K562 (cell line): ENCODE data around the gene OR6S1. TPM values are rescaled to one million over a fixed set of nuclear protein-coding genes. Genes with fewer than 3 reads are reported as not detected.

Experiments used
- ATAC-seq: fragments of 200-7000 bp; cut with Tn5 transposase; 3 replicates; pipeline ENCODE4 v1.9.1; 2020; ENCODE audit warnings: moderate library complexity
- BruUV-seq: library from RNA; stranded (reverse); fragments of 400-500 nt; replicated peaks from 2 replicates; lab custom pipeline; 2021; lab: Mats Ljungman, UMichigan
- CTCF ChIA-PET: fragments of 300-600 bp; formaldehyde crosslinking; extraction: SDS; loops from one replicate; lab custom pipeline; 2021; ENCODE audit warnings: low intra/inter-chr PET ratio; lab: Yijun Ruan, JAX
- POLR2A ChIA-PET: fragments of 300-600, 350-650 bp; sonication (Branson Sonifier 250); formaldehyde crosslinking; extraction: SDS; loops from one replicate; lab custom pipeline; 2021; ENCODE audit warnings: antibody characterized with exemption, inconsistent platforms; lab: Yijun Ruan, JAX
- DNase-seq, 4 experiments: peaks; one replicate each; pipeline versions ENCODE4 v3.0.0 to v3.0.0-alpha.2; 2011 to 2018; ENCODE audit warnings: low spot score in 3 of 4, mixed read lengths in 3 of 4; ENCODE audit errors: extremely low read depth in 1 of 4
- FAIRE-seq: peaks from 2 replicates; lab custom pipeline; 2011; peaks lifted over from hg19 to GRCh38; lab: Jason Lieb, UNC
- H2AFZ ChIP-seq: 2 replicates; pipeline ENCODE4 v1.6.0; 2011; ENCODE audit warnings: low read depth, low read length, control low read depth, inconsistent platforms
- H3K27ac ChIP-seq: fragments of 200-600 bp; 3 replicates; pipeline ENCODE4 v1.8.0; 2011; ENCODE audit warnings: low read depth, mild to moderate bottlenecking, control low read depth, inconsistent platforms, low read length, moderate library complexity, mixed read lengths; ENCODE audit errors: extremely low read depth
- H3K27me3 ChIP-seq, 2 experiments: fragments of 300-600 bp in 1 of 2; 2 replicates in 1 of 2; 3 replicates in 1 of 2; pipeline versions ENCODE4 v1.6.0 to v1.8.0; 2011; ENCODE audit warnings: inconsistent platforms in 2 of 2, low read length in 2 of 2, mild to moderate bottlenecking in 1 of 2, mixed read lengths in 1 of 2, moderate library complexity in 1 of 2; ENCODE audit not compliant: control insufficient read depth in 2 of 2, insufficient read depth in 2 of 2
- H3K36me3 ChIP-seq: fragments of 300-600 bp; 3 replicates; pipeline ENCODE4 v1.8.0; 2011; ENCODE audit warnings: mild to moderate bottlenecking, low read length, inconsistent platforms; ENCODE audit not compliant: control insufficient read depth, insufficient read depth
- H3K4me1 ChIP-seq, 2 experiments: fragments of 200-600 bp in 1 of 2; replicated peaks in 1 of 2; 2 replicates in 1 of 2; 3 replicates in 1 of 2; pipeline versions ENCODE4 v1.5.1 to v1.8.0; 2011; ENCODE audit warnings: inconsistent platforms in 2 of 2, low read length in 2 of 2, mild to moderate bottlenecking in 1 of 2, mixed read lengths in 1 of 2, moderate library complexity in 1 of 2; ENCODE audit not compliant: control insufficient read depth in 2 of 2, insufficient read depth in 2 of 2
- H3K4me2 ChIP-seq: 2 replicates; pipeline ENCODE4 v1.6.1; 2011; ENCODE audit warnings: low read length, control low read depth, inconsistent platforms, mixed read lengths; ENCODE audit not compliant: insufficient read depth
- H3K4me3 ChIP-seq: fragments of 200-600 bp; sonication (generic), shearing (Covaris generic); 2 replicates; pipeline ENCODE4 v1.5.1; 2016; ENCODE audit warnings: control low read depth, inconsistent platforms
- H3K79me2 ChIP-seq: fragments of 200-600 bp; 3 replicates; pipeline ENCODE4 v1.8.0; 2011; ENCODE audit warnings: low read length, inconsistent platforms; ENCODE audit not compliant: control insufficient read depth, insufficient read depth
- H3K9ac ChIP-seq, 2 experiments: 2 replicates each; pipeline versions ENCODE4 v1.6.0 to v1.6.1; 2011; ENCODE audit warnings: low read depth in 2 of 2, low read length in 2 of 2, control low read depth in 1 of 2, inconsistent platforms in 1 of 2, mild to moderate bottlenecking in 1 of 2, mixed read lengths in 1 of 2; ENCODE audit not compliant: insufficient read depth in 1 of 2
- H3K9me1 ChIP-seq: one replicate; pipeline ENCODE4 v1.6.0; 2011; ENCODE audit warnings: inconsistent platforms, mild to moderate bottlenecking, low read length, moderate library complexity; ENCODE audit not compliant: control insufficient read depth, insufficient read depth
- H3K9me3 ChIP-seq: replicated peaks from 2 replicates; pipeline ENCODE4 v1.5.1; 2011; ENCODE audit warnings: low read depth, low read length, inconsistent platforms; ENCODE audit not compliant: control insufficient read depth, insufficient read depth
- H4K20me1 ChIP-seq: replicated peaks from 2 replicates; pipeline ENCODE4 v1.6.1; 2011; ENCODE audit warnings: low read length, inconsistent platforms, mixed read lengths; ENCODE audit not compliant: control insufficient read depth, insufficient read depth
- BRF2 ChIP-seq: IDR thresholded peaks from 3 replicates; pipeline ENCODE4 v1.6.1; 2011; ENCODE audit warnings: borderline replicate concordance, mild to moderate bottlenecking; ENCODE audit not compliant: insufficient read length, insufficient read depth
- CXXC5 ChIP-seq: fragments of 250-450 bp; sonication (Bioruptor Pico); IDR thresholded peaks from 2 replicates; pipeline ENCODE4 v1.8.0; 2022; ENCODE audit warnings: inconsistent platforms, mild to moderate bottlenecking, moderate library complexity
- ESRRA ChIP-seq: fragments of 450-650 bp; IDR thresholded peaks from 2 replicates; pipeline ENCODE4 v1.6.1; 2014; ENCODE audit warnings: low read depth, mild to moderate bottlenecking, moderate library complexity, borderline replicate concordance
- GABPB1 ChIP-seq: sonication (generic); formaldehyde crosslinking; IDR thresholded peaks from 2 replicates; pipeline ENCODE4 v1.8.0; 2022; ENCODE audit warnings: mild to moderate bottlenecking, missing genetic modification reagents
- GTF3C2 ChIP-seq: IDR thresholded peaks from 3 replicates; pipeline ENCODE4 v1.6.1; 2011; ENCODE audit warnings: borderline replicate concordance, mild to moderate bottlenecking, moderate library complexity; ENCODE audit not compliant: insufficient read length; ENCODE audit errors: extremely low read depth
- HDGF ChIP-seq: fragments of 450-650 bp; IDR thresholded peaks from 2 replicates; pipeline ENCODE4 v1.6.1; 2016
- HMBOX1 ChIP-seq: sonication (generic); IDR thresholded peaks from 2 replicates; pipeline ENCODE4 v1.6.1; 2016
- SIN3B ChIP-seq: fragments of 450-650 bp; IDR thresholded peaks from 2 replicates; pipeline ENCODE4 v1.6.1; 2017; ENCODE audit warnings: low read depth, mild to moderate bottlenecking, moderate library complexity
- SPI1 ChIP-seq: IDR thresholded peaks from 2 replicates; pipeline ENCODE4 v1.6.1; 2011; ENCODE audit warnings: low read depth, low read length, control low read depth, borderline replicate concordance
- SREBF1 ChIP-seq: fragments of 150-350 bp; IDR thresholded peaks from 2 replicates; pipeline ENCODE4 v1.6.1; 2014; ENCODE audit warnings: antibody characterized with exemption, low read depth, low read length, borderline replicate concordance
- TRIM28 ChIP-seq: fragments of 450-650 bp; IDR thresholded peaks from 2 replicates; pipeline ENCODE4 v1.6.1; 2017
- ZNF197 ChIP-seq: fragments of 200-800 bp; sonication (Bioruptor generic); IDR thresholded peaks from 2 replicates; pipeline ENCODE4 v1.6.1; 2016; ENCODE audit warnings: low read depth, missing genetic modification characterization, missing compliant biosample characterization
- ZNF583 ChIP-seq: fragments of 250-450 bp; sonication (Bioruptor Pico); IDR thresholded peaks from 2 replicates; pipeline ENCODE4 v1.4.0; 2020
- WGBS: fragments of 100-300 bp; shearing (Covaris generic); methylation state at CpG from one replicate; pipeline ENCODE4 v1.1.6; 2016; ENCODE audit warnings: low coverage, mixed read lengths; ENCODE audit not compliant: insufficient coverage; ENCODE audit errors: missing lambda C conversion rate; 5-methylcytosine and 5-hydroxymethylcytosine counted together
- in situ Hi-C: fragments of 300-500 bp; cut with MboI; formaldehyde crosslinking; loops from 4 replicates; pipeline ENCODE4 v1.15.0; 2018; ENCODE audit warnings: inconsistent platforms, mixed read lengths
- intact Hi-C: fragments of 100-400 bp; cut with micrococcal nuclease; formaldehyde crosslinking; loops from 2 replicates; pipeline ENCODE4 v1.14.2; 2022
- polyA plus RNA-seq, 8 experiments: library from polyadenylated mRNA; depleted of rRNA in 4 of 8; stranded (reverse) in 5 of 8; unstranded in 3 of 8; fragments of >200 nt; fragmentation: Nextera tagmentation in 2 of 8; fragmentation: Illumina TruSeq in 1 of 8; extraction: Ambion mirVana in 2 of 8; extraction: Trizol in 1 of 8; gene quantifications; 2 replicates each; pipeline versions ENCODE4 v1.2.1 to v1.2.3, GENCODE V29; 2011 to 2014; ENCODE audit warnings: inconsistent platforms in 1 of 8, missing spikeins in 1 of 8
- total RNA-seq, 7 experiments: library from RNA; depleted of rRNA in 6 of 7; stranded (reverse); fragments of >200 nt in 6 of 7; fragmentation: Illumina TruSeq in 2 of 7; extraction: Trizol in 2 of 7; gene quantifications; 2 replicates each; pipeline versions ENCODE4 v1.2.1 to v1.2.3, GENCODE V29; 2011 to 2021; ENCODE audit warnings: low replicate concordance in 1 of 7

OR6S1 gene
- total and polyA plus RNA-seq, 9 of the 15 experiments (the other 6 are each of a cell fraction or from before 2014, with no cell fraction given) = not detected

GRCh38 chr14:20623798-20624197 is 17.7 kb downstream of the OR6S1 start (continued):
- TF ChIP-seq SPI1 (peak; percentile 35; the same call in 1 of the 2 replicates), TRIM28 (no peak), ZNF197 (CRISPR knock-in tag) (no peak), HMBOX1 (0 out of 2 replicates have a peak, but pooled peaks have one; percentile 25), ZNF583 (no peak), CXXC5 (0 out of 2 replicates have a peak, but pooled peaks have one; percentile 6), GTF3C2 (peak; percentile 24)

- in situ Hi-C loops = no loop called here
- POLR2A ChIA-PET = no interaction called here
- FAIRE-seq (no peak), DNase-seq (no peak), ATAC-seq (no peak)
- BruUV-seq = no TSS peak
- intact Hi-C loops = no loop called here
- 86% methylated on average over 12 of the region's 29 CpGs for WGBS
- Histone ChIP-seq H4K20me1 (0 out of 2 replicates have a peak, but pooled peaks cover 9% of the 10 kb centered on the region), H3K4me2 (no peak overlapping the region), H3K79me2 (no peaks in the 10 kb centered on the region), H3K4me3 (no peak overlapping the region), H3K36me3 (no peaks in the 10 kb centered on the region), H3K9me3 (no peaks in the 10 kb centered on the region), H3K9me1 (no peaks in the 10 kb centered on the region), H3K9ac (peak overlapping the region in 1 of 2 experiments; percentile 36; a peak in 2 of 4 replicates), H3K27ac (no peak overlapping the region), H3K4me1 (peaks cover 14 to 15% of the 10 kb centered on the region in 2 experiments; a peak in 3 of 5 replicates), H3K27me3 (no peaks in the 10 kb centered on the region; a peak in 1 of 5 replicates), H2AFZ (no peak overlapping the region)
- CTCF ChIA-PET = no interaction called here
- TF ChIP-seq ESRRA (no peak), HDGF (no peak), SIN3B (no peak), GABPB1 (CRISPR knock-in tag) (no peak), SREBF1 (no peak), BRF2 (no peak)
Observed at GRCh38 chr14:20622816-20623291, 18.6 kb downstream of the OR6S1 start.
